Measurements from ENCODE around the gene XPC.

XPC gene

GRCh38 chr3:14138878-14139655, 39.3 kb downstream of the XPC start:
- Mint-ChIP-seq H3K27ac (no peak overlapping the region), H3K36me3 (peaks cover 13% of the 10 kb centered on the region), H3K4me1 (peaks cover 40% of the 10 kb centered on the region), H3K4me3 (no peak overlapping the region), H3K9me3 (no peaks in the 10 kb centered on the region), H3K27me3 (no peaks in the 10 kb centered on the region)

DNA sequence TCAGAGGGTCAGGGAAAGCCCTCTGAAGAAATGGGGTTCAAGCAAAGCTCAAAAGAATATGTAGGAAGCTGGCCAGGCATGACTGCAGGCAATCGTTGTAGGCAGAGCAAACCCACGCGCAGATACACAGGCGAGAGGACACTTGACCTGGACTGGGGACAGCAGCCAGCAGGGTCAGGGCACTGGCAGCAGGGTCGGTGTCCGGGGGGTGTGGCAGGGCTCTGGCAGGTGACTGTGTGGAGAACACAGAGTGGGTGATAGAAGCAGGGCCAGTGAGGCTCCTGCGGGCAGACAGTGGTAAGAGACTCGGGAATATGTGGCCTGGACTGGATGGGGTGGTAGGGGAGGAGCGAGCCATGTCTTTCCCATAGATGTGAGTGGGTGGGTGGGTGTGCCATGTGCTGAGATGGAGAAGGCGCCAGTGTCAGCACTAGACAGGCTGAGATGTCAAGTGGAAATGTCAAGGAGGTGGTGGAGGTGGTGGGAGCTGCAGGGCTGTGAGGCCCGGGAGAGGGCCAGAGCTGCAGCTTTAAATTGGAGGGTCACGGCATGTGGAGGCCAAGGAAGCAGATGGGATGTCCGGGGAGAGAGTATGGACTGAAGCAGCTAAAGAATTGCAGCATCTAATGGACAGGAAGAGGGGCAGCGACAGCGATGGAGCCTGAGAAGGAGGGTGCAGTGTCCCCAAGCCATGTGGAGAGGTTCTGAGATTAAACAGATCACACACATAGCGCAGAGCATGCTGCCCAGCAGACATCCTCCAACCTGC, 40.1 kb downstream of the XPC start:
- Mint-ChIP-seq H3K4me3 (no peak overlapping the region), H3K27me3 (no peaks in the 10 kb centered on the region), H3K9me3 (no peaks in the 10 kb centered on the region), H3K27ac (peak overlapping the region; percentile 76), H3K4me1 (peaks cover 32% of the 10 kb centered on the region), H3K36me3 (peaks cover 13% of the 10 kb centered on the region)

- Mint-ChIP-seq H3K27me3 (no peaks in the 10 kb centered on the region), H3K27ac (no peak overlapping the region), H3K36me3 (peaks cover 14% of the 10 kb centered on the region), H3K4me1 (peaks cover 24% of the 10 kb centered on the region), H3K4me3 (no peak overlapping the region), H3K9me3 (no peaks in the 10 kb centered on the region)
These were observed 41.0 kb downstream of the XPC start for GRCh38 chr3:14137445-14137844.

DNA sequence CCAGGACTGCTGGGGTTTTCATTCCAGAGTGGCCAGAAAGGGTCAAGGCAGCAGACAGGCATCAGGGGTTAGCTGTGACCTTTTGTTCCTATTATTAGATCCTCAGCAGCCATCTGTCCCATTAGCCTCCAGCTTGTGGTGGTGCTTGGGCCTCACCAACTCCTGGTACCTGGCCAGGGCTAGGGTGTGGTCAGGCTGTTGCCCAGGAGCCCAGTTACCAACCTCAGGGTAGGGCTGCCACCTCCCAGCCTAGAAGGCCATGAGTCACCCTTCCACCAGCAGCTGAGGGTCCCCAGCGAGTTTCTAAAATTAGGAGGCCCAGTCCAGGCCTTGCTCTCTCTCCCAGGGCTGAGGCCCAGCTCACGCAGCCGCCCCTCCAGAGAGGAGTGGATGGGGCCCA, 41.4 kb downstream of the XPC start:
- Mint-ChIP-seq H3K9me3 (no peaks in the 10 kb centered on the region), H3K36me3 (peaks cover 14% of the 10 kb centered on the region), H3K27me3 (no peaks in the 10 kb centered on the region), H3K4me3 (no peak overlapping the region), H3K27ac (no peak overlapping the region), H3K4me1 (peaks cover 19% of the 10 kb centered on the region)

- Mint-ChIP-seq H3K4me3 (no peak overlapping the region), H3K4me1 (peaks cover 5% of the 10 kb centered on the region), H3K27ac (no peak overlapping the region), H3K9me3 (no peaks in the 10 kb centered on the region), H3K36me3 (peaks cover 13% of the 10 kb centered on the region), H3K27me3 (no peaks in the 10 kb centered on the region)
These were observed 42.8 kb downstream of the XPC start for GRCh38 chr3:14135581-14135980.

GRCh38 chr3:14134291-14134690, 44.1 kb downstream of the XPC start:
- H3K4me1 Mint-ChIP-seq = no peaks in the 10 kb centered on the region
- H3K27ac Mint-ChIP-seq = no peak overlapping the region
- no peaks in the 10 kb centered on the region for H3K9me3 Mint-ChIP-seq
- H3K36me3 Mint-ChIP-seq = peaks cover 16% of the 10 kb centered on the region
- no peaks in the 10 kb centered on the region for H3K27me3 Mint-ChIP-seq
- no peak overlapping the region for H3K4me3 Mint-ChIP-seq

- no peak overlapping the region for H3K4me3 Mint-ChIP-seq
- no peak overlapping the region for H3K27ac Mint-ChIP-seq
- peaks cover 18% of the 10 kb centered on the region for H3K36me3 Mint-ChIP-seq
- no peaks in the 10 kb centered on the region for H3K27me3 Mint-ChIP-seq
- H3K4me1 Mint-ChIP-seq = peaks cover 2% of the 10 kb centered on the region
- no peaks in the 10 kb centered on the region for H3K9me3 Mint-ChIP-seq
These were observed 44.5 kb downstream of the XPC start for GRCh38 chr3:14133876-14134275.

- no peak overlapping the region for H3K4me3 Mint-ChIP-seq
- H3K27ac Mint-ChIP-seq = no peak overlapping the region
- no peaks in the 10 kb centered on the region for H3K9me3 Mint-ChIP-seq
- no peaks in the 10 kb centered on the region for H3K27me3 Mint-ChIP-seq
- H3K4me1 Mint-ChIP-seq = peaks cover 7% of the 10 kb centered on the region
- peaks cover 20% of the 10 kb centered on the region for H3K36me3 Mint-ChIP-seq
These were observed 45.1 kb downstream of the XPC start for GRCh38 chr3:14133188-14133800.

DNA sequence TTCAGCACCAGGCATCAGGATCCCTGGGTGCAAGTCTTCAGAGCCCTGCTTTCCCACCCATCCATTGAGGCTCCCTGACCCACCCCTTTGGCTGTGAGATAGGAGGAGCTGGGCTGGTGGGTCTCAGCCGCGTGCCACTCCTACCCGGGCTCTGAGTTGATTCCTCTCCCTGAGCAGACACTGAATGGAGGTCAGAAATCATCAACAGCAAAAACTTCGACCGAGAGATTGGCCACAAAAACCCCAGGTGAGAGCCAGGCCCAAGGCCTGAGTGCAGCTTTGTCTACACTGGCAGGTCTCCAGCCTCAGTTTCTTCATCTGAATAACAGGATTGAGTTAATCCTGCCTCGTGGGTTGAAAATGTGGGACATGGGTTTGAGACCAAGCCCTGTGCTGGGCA, 45.7 kb downstream of the XPC start:
- Mint-ChIP-seq H3K4me3 (no peak overlapping the region), H3K27ac (no peak overlapping the region), H3K36me3 (peaks cover 21% of the 10 kb centered on the region), H3K27me3 (no peaks in the 10 kb centered on the region), H3K4me1 (peaks cover 13% of the 10 kb centered on the region), H3K9me3 (no peaks in the 10 kb centered on the region)

GRCh38 chr3:14132120-14132519, 46.3 kb downstream of the XPC start:
- H3K27me3 Mint-ChIP-seq = no peaks in the 10 kb centered on the region
- H3K4me1 Mint-ChIP-seq = peaks cover 19% of the 10 kb centered on the region
- H3K4me3 Mint-ChIP-seq = no peak overlapping the region
- H3K27ac Mint-ChIP-seq = no peak overlapping the region
- no peaks in the 10 kb centered on the region for H3K9me3 Mint-ChIP-seq
- peaks cover 21% of the 10 kb centered on the region for H3K36me3 Mint-ChIP-seq

- peaks cover 29% of the 10 kb centered on the region for H3K4me1 Mint-ChIP-seq
- H3K4me3 Mint-ChIP-seq = no peak overlapping the region
- no peaks in the 10 kb centered on the region for H3K27me3 Mint-ChIP-seq
- peaks cover 19% of the 10 kb centered on the region for H3K36me3 Mint-ChIP-seq
- H3K27ac Mint-ChIP-seq = no peak overlapping the region
- no peaks in the 10 kb centered on the region for H3K9me3 Mint-ChIP-seq
These were observed 47.3 kb downstream of the XPC start for GRCh38 chr3:14131134-14131533.

- Mint-ChIP-seq H3K36me3 (peaks cover 15% of the 10 kb centered on the region), H3K4me1 (peaks cover 33% of the 10 kb centered on the region), H3K27me3 (no peaks in the 10 kb centered on the region), H3K4me3 (no peak overlapping the region), H3K27ac (no peak overlapping the region), H3K9me3 (no peaks in the 10 kb centered on the region)
These were observed 47.7 kb downstream of the XPC start for GRCh38 chr3:14130707-14131106.

- Mint-ChIP-seq H3K4me3 (no peak overlapping the region), H3K36me3 (peaks cover 15% of the 10 kb centered on the region), H3K4me1 (peaks cover 34% of the 10 kb centered on the region), H3K27me3 (no peaks in the 10 kb centered on the region), H3K9me3 (no peaks in the 10 kb centered on the region), H3K27ac (no peak overlapping the region)
These were observed 48.2 kb downstream of the XPC start for GRCh38 chr3:14130230-14130629.

DNA sequence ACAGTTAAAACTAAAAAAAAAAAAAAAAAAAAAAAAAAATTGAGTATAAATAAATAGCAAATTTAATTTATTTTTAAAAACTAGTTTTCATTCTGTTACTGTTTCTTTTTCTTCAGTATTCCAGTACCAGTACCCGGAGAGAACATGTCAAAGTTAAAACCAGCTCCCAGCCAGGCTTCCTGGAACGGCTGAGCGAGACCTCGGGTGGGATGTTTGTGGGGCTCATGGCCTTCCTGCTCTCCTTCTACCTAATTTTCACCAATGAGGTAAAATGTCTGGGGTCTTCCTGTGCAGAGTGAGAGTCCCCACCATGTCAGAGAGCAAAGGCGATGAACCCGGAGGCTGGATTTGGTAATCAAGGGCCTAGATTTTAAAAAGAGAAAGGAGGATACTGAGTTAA, 49.1 kb downstream of the XPC start:
- Mint-ChIP-seq H3K9me3 (no peaks in the 10 kb centered on the region), H3K4me1 (peaks cover 34% of the 10 kb centered on the region), H3K27me3 (no peaks in the 10 kb centered on the region), H3K36me3 (peaks cover 15% of the 10 kb centered on the region), H3K4me3 (no peak overlapping the region), H3K27ac (no peak overlapping the region)

- Mint-ChIP-seq H3K27ac (peak overlapping the region; percentile 48), H3K9me3 (no peaks in the 10 kb centered on the region), H3K4me3 (no peak overlapping the region), H3K4me1 (peaks cover 36% of the 10 kb centered on the region), H3K36me3 (peaks cover 15% of the 10 kb centered on the region), H3K27me3 (no peaks in the 10 kb centered on the region)
These were observed 49.7 kb downstream of the XPC start for GRCh38 chr3:14128724-14129123.
